Hepatocyte (in vitro differentiated cells): Measurements from ENCODE around the gene ERCC8. TPM values are rescaled to one million over a fixed set of nuclear protein-coding genes. Genes with fewer than 3 reads are reported as not detected.
"Not testable (repeated sequence)": the region's sequence is repeated elsewhere in the genome, so short reads cannot be mapped to it uniquely, and the experiment has no call there.

Experiments
- DNase-seq: peaks from one replicate; pipeline ENCODE4 v3.0.0-alpha.2; 2016; ENCODE audit warnings: low spot score
- H2AFZ ChIP-seq: fragments of 200-600 bp; sonication (generic); 2 replicates; pipeline ENCODE4 v1.6.0; 2016; ENCODE audit warnings: antibody characterized with exemption, mild to moderate bottlenecking
- H3K27ac ChIP-seq: fragments of 200-600 bp; sonication (generic); 2 replicates; pipeline ENCODE4 v1.5.1; 2016; ENCODE audit warnings: mild to moderate bottlenecking
- H3K27me3 ChIP-seq: fragments of 200-600 bp; sonication (generic); 2 replicates; pipeline ENCODE4 v1.6.1; 2016
- H3K36me3 ChIP-seq: fragments of 200-600 bp; sonication (generic); replicated peaks from 2 replicates; pipeline ENCODE4 v1.5.1; 2016; ENCODE audit warnings: low read depth; ENCODE audit not compliant: insufficient read depth
- H3K4me1 ChIP-seq: fragments of 200-600 bp; sonication (generic); 2 replicates; pipeline ENCODE4 v1.5.1; 2016; ENCODE audit warnings: mild to moderate bottlenecking, moderate library complexity; ENCODE audit not compliant: insufficient read depth
- H3K4me2 ChIP-seq: fragments of 200-600 bp; sonication (generic); 2 replicates; pipeline ENCODE4 v1.6.0; 2016
- H3K4me3 ChIP-seq: fragments of 200-600 bp; sonication (generic); 2 replicates; pipeline ENCODE4 v1.5.1; 2016; ENCODE audit warnings: mild to moderate bottlenecking
- H3K79me2 ChIP-seq: fragments of 200-600 bp; sonication (generic); 2 replicates; pipeline ENCODE4 v1.6.0; 2017; ENCODE audit warnings: mild to moderate bottlenecking
- H3K9me2 ChIP-seq: fragments of 200-600 bp; sonication (generic); replicated peaks from 2 replicates; pipeline ENCODE4 v1.6.0; 2017; ENCODE audit warnings: mild to moderate bottlenecking; ENCODE audit not compliant: insufficient read depth
- H3K9me3 ChIP-seq: fragments of 200-600 bp; sonication (generic); 2 replicates; pipeline ENCODE4 v1.5.1; 2016; ENCODE audit warnings: low read depth, mild to moderate bottlenecking
- H4K20me1 ChIP-seq: fragments of 200-600 bp; sonication (generic); 2 replicates; pipeline ENCODE4 v1.6.0; 2016; ENCODE audit warnings: mild to moderate bottlenecking; ENCODE audit not compliant: insufficient read depth, poor library complexity, severe bottlenecking
- EZH2 ChIP-seq: fragments of 200-600 bp; sonication (generic); IDR thresholded peaks from 2 replicates; pipeline ENCODE4 v1.6.1; 2016; ENCODE audit warnings: antibody characterized with exemption, mild to moderate bottlenecking, borderline replicate concordance
- EZH2phosphoT487 ChIP-seq: fragments of 200-600 bp; sonication (generic); IDR thresholded peaks from one replicate; pipeline ENCODE4 v1.6.1; 2018; ENCODE audit warnings: antibody characterized with exemption, mild to moderate bottlenecking, low read depth, moderate library complexity; ENCODE audit not compliant: unreplicated experiment, severe bottlenecking
- WGBS: methylation state at CpG from one replicate; pipeline ENCODE4 v1.1.6; 2016; ENCODE audit warnings: low lambda C conversion rate; ENCODE audit errors: missing lambda C conversion rate; 5-methylcytosine and 5-hydroxymethylcytosine counted together
- polyA plus RNA-seq: library from polyadenylated mRNA; unstranded; fragments of >200 nt; fragmentation: Nextera tagmentation; extraction: Ambion mirVana; gene quantifications from 2 replicates; pipeline ENCODE4 v1.2.1, GENCODE V29; 2016
- total RNA-seq: library from RNA; depleted of rRNA; stranded (reverse); fragments of >200 nt; gene quantifications from 2 replicates; pipeline ENCODE4 v1.2.3, GENCODE V29; 2014
- TF ChIP-seq, protein P1 (sequence below): fragments of 200-600 bp; sonication (generic); IDR thresholded peaks from 2 replicates; pipeline ENCODE4 v1.5.1; 2016; ENCODE audit warnings: antibody characterized with exemption, mild to moderate bottlenecking; ENCODE audit not compliant: poor library complexity

The ERCC8 gene
- total and polyA plus RNA-seq, 2 experiments from 2014 or later: 6.4 to 16.8 TPM

DNA sequence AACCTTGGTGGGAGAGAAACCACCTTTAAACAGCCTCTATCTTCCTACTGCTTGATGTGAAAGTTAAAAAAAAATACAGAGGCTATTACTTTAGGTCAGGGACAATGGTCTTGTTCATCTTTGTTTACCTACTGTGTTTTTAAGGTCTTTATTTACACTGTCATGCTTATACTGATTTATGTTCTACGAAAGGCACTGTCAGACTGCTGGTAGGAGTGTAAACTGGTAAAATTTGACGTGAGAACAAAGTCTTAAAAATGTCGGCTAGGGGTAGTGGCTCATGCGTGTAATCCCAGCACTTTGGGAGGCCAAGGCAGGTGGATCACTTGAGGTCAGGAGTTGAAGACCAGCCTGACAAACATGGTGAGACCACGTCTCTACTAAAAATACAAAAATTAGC lies 58.7 kb downstream of the ERCC8 start:
- Histone ChIP-seq H3K9me2 (no peaks in the 10 kb centered on the region), H3K4me3 (no peak overlapping the region), H3K36me3 (peaks cover 6% of the 10 kb centered on the region), H3K27ac (no peak overlapping the region), H2AFZ (no peak overlapping the region), H3K4me1 (no peaks in the 10 kb centered on the region), H3K9me3 (no peaks in the 10 kb centered on the region), H4K20me1 (no peaks in the 10 kb centered on the region), H3K27me3 (no peaks in the 10 kb centered on the region), H3K79me2 (no peaks in the 10 kb centered on the region), H3K4me2 (no peak overlapping the region)
- 82% methylated on average over 5 of the region's 5 CpGs for WGBS
- TF ChIP-seq, protein P1, sequence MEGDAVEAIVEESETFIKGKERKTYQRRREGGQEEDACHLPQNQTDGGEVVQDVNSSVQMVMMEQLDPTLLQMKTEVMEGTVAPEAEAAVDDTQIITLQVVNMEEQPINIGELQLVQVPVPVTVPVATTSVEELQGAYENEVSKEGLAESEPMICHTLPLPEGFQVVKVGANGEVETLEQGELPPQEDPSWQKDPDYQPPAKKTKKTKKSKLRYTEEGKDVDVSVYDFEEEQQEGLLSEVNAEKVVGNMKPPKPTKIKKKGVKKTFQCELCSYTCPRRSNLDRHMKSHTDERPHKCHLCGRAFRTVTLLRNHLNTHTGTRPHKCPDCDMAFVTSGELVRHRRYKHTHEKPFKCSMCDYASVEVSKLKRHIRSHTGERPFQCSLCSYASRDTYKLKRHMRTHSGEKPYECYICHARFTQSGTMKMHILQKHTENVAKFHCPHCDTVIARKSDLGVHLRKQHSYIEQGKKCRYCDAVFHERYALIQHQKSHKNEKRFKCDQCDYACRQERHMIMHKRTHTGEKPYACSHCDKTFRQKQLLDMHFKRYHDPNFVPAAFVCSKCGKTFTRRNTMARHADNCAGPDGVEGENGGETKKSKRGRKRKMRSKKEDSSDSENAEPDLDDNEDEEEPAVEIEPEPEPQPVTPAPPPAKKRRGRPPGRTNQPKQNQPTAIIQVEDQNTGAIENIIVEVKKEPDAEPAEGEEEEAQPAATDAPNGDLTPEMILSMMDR: no peak
- TF ChIP-seq EZH2phosphoT487 (no peak), EZH2 (no peak)
- no peak for DNase-seq

DNA sequence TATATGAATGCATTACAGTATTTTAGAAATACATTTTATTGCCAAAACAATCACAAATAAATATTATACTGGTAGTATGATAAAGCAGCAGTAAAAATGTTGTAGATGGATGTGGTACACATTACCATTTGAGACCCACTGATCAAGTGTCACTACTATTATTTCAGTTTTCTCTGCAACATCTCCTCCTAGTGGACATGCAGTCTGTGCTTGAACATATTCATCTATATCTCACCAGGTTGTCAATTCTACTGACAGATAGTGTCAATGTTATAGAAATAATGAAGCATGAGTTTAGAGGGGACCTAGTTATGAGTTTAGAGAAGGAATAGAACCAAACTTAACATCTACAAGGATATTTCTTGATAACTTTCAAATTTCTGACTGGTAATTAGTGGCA lies 61.6 kb downstream of the ERCC8 start:
- Histone ChIP-seq H3K36me3 (peaks cover 6% of the 10 kb centered on the region), H3K4me3 (no peak overlapping the region), H3K9me2 (no peaks in the 10 kb centered on the region), H3K9me3 (no peaks in the 10 kb centered on the region), H3K27me3 (no peaks in the 10 kb centered on the region), H3K4me2 (no peak overlapping the region), H2AFZ (no peak overlapping the region), H3K27ac (no peak overlapping the region), H3K4me1 (no peaks in the 10 kb centered on the region), H4K20me1 (no peaks in the 10 kb centered on the region), H3K79me2 (no peaks in the 10 kb centered on the region)
- peak; percentile 10 for DNase-seq
- TF ChIP-seq EZH2: no peak
- TF ChIP-seq, protein P1: peak; percentile 46
- TF ChIP-seq EZH2phosphoT487: no peak

DNA sequence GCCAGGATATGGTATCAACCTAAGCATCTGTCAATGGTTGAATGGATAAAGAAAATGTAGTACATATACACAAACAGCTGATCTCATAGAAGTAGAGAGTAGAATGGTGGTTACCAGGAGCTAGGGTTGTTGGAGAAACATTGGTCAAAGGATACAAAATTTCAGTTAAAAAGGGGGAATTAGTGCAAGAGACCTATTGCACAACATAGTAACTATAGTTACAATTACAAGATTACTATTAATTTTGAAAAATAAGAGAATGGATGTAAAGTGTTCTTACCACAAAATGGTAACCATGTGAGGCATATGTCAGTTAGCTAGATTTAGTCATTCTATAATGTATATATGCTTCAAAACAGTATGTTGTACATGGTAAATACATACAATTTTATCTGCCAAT lies 72.0 kb downstream of the ERCC8 start:
- Histone ChIP-seq H3K4me2 (no peak overlapping the region), H3K9me2 (no peaks in the 10 kb centered on the region), H3K79me2 (no peaks in the 10 kb centered on the region), H3K36me3 (no peaks in the 10 kb centered on the region), H3K9me3 (no peaks in the 10 kb centered on the region), H3K4me1 (no peaks in the 10 kb centered on the region), H3K27ac (no peak overlapping the region), H3K27me3 (no peaks in the 10 kb centered on the region), H2AFZ (no peak overlapping the region), H3K4me3 (no peak overlapping the region), H4K20me1 (no peaks in the 10 kb centered on the region)
- no peak for DNase-seq
- TF ChIP-seq, protein P1: no peak
- TF ChIP-seq EZH2phosphoT487: no peak
- TF ChIP-seq EZH2: no peak

DNA sequence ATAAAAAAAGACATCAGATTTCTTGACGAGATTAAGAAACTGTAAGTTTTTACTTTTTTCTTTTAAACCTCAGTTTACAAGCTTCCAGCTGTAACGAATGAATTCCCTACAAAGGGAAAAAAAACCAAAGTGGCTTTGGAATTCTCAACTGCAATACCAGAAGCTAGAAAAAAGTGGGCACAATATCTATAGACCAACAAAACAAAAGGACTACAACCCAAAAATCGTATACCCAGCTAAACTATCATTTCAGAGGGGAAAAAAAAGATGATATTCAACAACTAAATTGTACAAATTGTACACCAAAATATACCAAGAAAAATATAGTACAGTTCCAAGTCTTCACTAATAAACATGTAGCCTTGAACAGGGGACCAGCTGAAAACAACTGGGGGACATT lies 74.0 kb downstream of the ERCC8 start:
- H3K4me3 ChIP-seq: no peak overlapping the region
- H3K79me2 ChIP-seq: no peaks in the 10 kb centered on the region
- no peak for TF ChIP-seq EZH2phosphoT487
- TF ChIP-seq, protein P1: no peak
- TF ChIP-seq EZH2: no peak
- no peak overlapping the region for H3K4me2 ChIP-seq
- H4K20me1 ChIP-seq: no peaks in the 10 kb centered on the region
- H3K4me1 ChIP-seq: no peaks in the 10 kb centered on the region
- H3K9me3 ChIP-seq: no peaks in the 10 kb centered on the region
- DNase-seq: no peak
- H3K27me3 ChIP-seq: no peaks in the 10 kb centered on the region
- no peaks in the 10 kb centered on the region for H3K9me2 ChIP-seq
- WGBS: 99% methylated on average over 3 of the region's 3 CpGs
- H2AFZ ChIP-seq: no peak overlapping the region
- H3K36me3 ChIP-seq: no peaks in the 10 kb centered on the region
- H3K27ac ChIP-seq: no peak overlapping the region

DNA sequence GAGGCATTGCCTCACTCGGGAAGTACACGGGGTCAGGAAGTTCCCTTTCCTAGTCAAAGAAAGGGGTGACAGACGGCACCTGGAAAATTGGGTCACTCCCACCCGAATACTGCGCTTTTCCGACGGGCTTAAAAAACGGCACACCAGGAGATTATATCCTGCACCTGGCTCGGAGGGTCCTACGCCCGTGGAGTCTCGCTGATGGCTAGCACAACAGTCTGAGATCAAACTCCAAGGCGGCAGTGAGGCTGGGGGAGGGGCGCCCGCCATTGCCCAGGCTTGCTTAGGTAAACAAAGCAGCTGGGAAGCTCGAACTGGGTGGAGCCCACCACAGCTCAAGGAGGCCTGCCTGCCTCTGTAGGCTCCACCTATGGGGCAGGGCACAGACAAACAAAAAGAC lies 84.3 kb downstream of the ERCC8 start:
- not testable (repeated sequence) for H3K79me2 ChIP-seq, H3K36me3 ChIP-seq, H3K9me2 ChIP-seq, H2AFZ ChIP-seq, H3K4me3 ChIP-seq, H3K4me2 ChIP-seq, H3K4me1 ChIP-seq, H4K20me1 ChIP-seq, H3K27me3 ChIP-seq, DNase-seq, H3K9me3 ChIP-seq, H3K27ac ChIP-seq
- 97% methylated on average over 15 of the region's 16 CpGs for WGBS
